Stimulated activated CD4-positive, alpha-beta T cell treated with anti-CD3 and anti-CD28 coated beads, Interleukin-1b, Interleukin-23, amount 100 ng/mL, for 48 hours (primary cell): ENCODE data around the gene ZNF69.
"Not testable (repeated sequence)": the region's sequence is repeated elsewhere in the genome, so short reads cannot be mapped to it uniquely, and the experiment has no call there.

ENCODE experiments used
- DNase-seq: peaks from one replicate; pipeline ENCODE4 v3.0.0-alpha.2; 2020

ZNF69 gene

DNA sequence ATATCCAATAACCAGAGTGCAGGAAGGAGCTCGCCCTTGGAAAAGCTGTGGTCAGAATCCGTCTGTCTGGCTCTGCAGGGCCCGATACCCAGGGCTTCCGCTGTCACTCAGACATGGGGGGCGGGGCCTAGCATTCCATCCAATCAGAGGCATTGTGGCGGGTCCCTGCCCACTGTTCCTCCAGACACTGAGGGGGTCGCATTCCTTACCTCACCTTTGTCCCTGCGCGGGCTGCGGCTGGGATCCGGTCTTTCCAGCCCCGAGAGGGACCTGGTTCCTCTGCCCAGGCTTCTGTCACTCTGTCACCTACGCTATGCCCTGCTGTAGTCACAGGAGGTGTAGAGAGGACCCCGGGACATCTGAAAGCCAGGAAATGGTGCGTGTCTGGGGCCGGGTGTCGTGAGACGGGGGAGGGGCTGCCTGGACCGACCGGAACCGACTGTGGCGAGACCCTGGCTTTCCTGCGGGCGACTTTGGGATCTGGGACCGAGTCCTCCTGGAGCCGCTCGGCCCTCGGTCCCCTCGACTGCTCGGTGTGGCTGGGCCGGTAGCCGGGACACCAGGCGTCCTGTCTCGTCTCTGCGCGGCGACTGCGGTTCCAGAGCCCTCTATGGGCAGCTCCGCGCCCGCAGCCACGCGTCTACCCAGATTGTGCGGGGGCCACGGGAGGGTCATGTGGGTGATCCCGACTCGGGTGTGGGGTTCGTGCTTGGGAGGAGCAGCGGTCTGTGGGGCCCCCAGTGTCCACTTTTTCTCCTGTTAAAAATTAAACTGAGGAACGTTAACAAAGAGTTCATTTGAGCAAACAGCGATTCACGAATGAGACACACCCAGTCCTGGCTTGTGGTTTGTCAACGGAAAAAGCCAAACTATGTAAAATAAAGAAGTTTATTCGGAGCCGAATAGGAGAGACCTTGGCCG, at the start of gene ZNF69:
Gene ZNF69, plus strand, starts transcription at position 172 of the 921 bp plus-strand sequence. Its CDS starts 142 bp downstream, at position 314.
- DNase-seq = peak; percentile 51

DNA sequence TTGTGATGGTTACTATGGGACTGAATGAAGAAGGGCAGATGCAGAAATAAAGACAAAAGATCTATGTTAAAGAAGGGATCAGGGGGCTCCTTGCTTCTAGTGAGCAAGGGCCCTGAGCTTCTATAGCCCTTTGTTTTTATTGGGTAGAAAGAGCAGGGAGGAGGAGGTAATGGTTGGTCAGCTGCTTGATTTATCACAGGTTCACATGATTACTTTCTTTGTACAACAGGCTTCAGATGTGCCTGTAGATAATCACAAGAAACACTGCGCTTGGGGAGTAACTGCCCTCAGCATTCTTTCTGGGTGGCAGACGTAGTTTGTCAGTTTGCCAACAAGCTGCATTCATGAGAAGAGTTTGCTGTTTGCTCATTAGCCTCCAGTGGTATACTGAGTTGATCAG, 43.9 kb upstream of the ZNF69 start:
- no peak for DNase-seq

DNA sequence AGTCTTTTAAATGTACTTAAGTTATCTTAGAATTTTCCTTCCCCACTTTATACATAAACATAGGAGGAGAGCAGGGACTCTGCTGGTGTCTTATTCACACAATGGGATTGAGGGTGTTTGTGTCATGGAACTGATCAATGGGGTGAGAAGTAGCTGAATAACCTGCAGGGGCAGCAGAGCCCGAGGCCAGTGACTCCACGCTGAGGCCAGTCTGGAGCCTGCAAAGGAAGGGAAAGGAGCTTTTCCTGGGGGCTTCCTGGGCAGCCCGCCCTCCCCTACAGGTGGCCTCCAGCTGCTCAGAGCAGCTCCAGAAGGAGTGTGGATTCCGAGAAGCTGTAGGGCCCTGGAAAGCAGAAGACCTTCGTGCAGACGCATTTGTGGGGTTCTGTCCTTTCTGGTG, 40.0 kb upstream of the ZNF69 start:
- not testable (repeated sequence) for DNase-seq

DNA sequence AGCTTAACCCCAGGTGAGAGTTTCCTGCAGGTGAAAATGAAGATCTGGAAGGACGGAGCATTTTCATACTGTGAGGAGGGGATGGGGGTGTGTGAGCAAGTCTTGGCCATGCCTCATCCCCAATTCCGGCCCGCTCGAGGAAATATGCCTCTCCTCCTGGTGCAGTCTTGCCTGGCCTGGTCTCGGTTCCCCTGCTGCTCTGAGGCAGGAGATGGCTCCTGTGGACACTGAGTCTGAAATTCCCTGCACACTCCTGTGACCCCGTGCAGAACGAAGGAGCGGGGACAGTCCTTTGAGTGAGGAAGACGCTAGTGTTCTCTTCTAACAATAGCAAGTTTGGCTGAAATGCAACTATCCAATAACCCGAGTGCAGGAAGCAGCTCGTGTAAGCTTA, 39.4 kb upstream of the ZNF69 start:
- no peak for DNase-seq

DNA sequence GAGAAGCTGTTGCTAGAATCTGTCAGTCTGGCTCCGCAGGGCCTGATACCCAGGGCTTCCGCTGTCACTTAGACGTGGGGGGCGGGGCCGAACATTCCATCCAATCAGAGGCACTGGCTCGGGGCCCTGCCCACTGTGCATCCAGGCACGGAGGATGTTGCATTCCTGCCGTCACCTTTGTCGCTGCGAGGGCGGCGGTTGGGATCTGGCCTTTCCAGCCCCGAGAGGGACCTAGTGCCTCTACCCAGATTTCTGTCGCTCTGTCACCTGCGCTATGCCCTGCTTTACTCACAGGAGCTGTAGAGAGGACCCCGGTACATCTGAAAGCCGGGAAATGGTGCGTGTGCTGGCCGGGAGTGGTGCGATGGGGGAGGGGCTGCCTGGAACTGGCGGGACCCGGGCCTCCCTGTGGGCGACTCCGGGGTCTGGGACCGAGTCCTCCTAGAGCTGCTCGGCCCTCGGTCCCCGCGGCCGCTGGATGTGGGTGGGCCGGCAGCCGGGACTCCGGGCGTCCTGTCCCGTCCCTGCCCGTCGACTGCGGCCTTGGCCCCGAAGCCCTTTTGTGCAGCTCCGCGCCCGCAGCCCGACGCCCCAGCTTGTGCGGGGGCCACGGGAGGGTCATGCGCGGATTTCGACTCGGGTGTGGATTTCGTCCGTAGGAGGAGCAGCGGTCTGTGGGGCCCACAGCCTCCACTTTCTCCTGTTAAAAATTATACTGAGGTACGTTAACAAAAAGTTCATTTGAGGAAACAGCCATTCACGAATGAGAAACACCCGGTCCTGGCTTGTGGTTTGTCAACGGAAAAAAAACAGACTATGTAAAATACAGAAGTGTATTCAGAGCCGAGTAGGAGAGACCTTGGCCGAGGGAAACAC, 38.8 kb upstream of the ZNF69 start, which contains the start of gene ZNF439:
Gene ZNF439, plus strand, starts transcription at position 133 of the 876 bp plus-strand sequence. Its CDS starts 142 bp downstream, at position 275.
- DNase-seq = peak; percentile 90

DNA sequence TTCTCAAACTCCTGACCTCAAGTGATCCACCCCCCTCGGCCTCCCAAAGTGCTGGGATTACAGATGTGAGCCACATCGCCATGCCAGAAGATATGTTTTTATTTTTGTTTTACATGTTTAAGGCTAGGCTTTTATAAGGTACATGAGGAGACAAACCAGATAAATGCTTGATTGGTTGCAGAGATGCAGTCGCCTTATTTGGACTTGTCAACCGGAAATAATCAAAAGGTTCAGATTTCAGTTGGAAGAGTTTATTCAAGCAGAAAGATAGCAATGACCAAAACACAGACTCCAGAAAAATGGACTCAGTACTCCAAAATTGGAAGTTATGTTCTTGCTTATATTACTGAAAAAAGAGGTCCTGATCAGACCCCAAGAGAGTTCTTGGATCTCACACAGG, 37.3 kb upstream of the ZNF69 start:
- DNase-seq = not testable (repeated sequence)

DNA sequence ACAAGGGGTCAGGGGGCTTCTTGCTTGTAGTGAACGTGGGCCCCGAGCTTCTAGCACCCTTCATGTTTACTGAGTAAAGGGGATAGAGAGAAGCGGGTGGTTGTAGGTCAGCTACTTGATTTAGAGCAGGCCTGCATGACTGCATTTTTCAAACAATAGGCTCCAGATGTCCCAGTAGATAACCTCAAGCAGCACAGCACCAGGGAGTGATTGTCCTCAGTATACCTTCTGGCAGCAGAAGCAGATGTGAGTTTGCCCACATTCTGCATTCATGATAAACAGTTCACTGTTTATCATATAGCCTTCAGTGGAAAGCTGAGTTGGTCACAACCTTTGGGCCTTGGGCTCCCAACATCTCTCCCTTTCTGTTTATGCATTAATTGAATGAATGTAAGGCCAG, 34.2 kb upstream of the ZNF69 start:
- DNase-seq = no peak

DNA sequence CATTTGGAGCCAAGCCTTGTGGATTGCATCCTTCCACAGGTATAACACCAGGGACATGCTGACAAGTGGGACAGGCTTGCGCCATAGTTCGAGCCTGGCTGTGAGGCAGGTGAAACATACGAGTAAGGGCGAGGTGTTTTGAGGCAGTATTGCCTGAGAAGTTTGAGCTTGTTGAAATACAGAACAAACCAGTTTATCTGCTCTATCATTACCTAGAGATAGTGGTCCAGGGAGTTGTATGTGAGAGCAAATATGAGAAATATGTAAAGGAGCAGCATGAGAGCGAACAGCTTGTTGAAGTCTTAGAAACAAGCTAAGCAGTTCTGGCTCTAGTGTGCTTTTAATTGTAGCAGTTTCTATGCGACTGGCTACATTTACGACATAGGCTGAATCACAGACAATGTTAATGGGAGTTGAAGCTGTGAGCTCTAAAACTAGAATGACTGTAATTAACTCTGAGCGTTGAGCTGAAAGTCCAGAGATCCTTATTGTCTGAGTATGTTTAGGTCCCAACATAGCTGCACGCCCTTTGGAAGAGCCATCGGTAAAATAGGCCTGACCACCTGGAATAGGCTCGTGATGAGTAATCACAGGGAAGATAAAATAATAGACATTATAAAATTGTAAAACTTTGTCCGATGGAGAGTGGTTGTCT, 30.9 kb upstream of the ZNF69 start:
- no peak for DNase-seq

DNA sequence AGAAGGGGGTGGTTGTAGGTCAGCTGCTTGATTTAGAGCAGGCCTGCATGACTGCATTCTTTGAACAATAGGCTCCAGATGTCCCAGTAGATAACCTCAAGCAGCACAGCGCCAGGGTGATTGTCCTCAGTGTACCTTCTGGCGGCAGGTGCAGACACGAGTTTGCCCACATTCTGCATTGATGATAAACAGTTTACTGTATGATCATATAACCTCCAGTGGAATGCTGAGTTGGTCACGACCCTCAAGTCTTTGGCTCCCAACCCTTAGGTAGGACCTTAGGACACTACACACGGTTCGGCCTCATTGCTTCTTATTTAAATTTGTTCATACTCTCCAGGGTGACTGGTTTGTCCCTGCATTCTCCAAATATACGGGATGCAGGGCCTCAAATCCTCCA, 26.9 kb upstream of the ZNF69 start:
- no peak for DNase-seq

DNA sequence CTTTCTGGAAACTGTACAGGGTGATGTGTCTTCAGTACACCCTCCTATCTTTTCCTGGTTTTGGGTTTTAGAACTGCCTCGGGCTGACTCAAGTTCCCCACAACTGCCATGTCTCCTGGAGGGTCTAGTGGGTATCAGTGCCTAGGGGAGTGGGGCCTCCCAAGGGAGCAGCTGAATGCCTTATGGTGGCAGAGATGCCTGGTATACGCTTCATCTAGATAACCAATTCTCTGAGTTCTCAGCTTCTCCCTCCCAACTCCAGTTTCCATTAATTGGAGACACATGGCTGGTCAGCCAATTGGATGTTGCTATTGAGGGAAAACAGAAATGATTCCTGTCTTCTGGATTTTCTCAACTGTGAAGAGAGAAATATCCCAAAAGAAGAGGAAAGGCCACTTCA, 26.3 kb upstream of the ZNF69 start:
- no peak for DNase-seq

DNA sequence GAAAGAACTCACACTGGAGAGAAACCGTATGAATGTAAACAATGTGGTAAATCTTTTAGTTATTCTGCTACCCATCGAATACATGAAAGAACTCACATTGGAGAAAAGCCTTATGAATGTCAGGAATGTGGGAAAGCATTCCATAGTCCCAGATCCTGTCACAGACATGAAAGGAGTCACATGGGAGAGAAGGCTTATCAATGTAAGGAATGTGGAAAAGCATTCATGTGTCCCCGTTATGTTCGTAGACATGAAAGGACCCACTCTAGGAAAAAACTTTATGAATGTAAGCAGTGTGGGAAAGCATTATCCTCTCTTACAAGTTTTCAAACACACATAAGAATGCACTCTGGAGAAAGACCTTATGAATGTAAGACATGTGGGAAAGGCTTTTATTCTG, 19.8 kb upstream of the ZNF69 start:
- not testable (repeated sequence) for DNase-seq

DNA sequence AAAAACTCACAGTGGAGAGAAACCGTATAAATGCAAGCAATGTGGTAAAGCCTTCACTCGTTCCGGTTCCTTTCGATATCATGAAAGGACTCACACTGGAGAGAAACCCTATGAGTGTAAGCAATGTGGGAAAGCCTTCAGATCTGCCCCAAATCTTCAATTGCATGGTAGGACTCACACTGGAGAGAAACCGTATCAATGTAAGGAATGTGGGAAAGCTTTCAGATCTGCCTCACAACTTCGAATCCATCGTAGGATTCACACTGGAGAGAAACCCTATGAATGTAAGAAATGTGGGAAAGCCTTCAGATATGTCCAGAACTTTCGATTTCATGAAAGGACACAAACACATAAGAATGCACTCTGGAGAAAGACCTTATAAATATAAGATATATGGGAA, 19.4 kb upstream of the ZNF69 start:
- DNase-seq = no peak

DNA sequence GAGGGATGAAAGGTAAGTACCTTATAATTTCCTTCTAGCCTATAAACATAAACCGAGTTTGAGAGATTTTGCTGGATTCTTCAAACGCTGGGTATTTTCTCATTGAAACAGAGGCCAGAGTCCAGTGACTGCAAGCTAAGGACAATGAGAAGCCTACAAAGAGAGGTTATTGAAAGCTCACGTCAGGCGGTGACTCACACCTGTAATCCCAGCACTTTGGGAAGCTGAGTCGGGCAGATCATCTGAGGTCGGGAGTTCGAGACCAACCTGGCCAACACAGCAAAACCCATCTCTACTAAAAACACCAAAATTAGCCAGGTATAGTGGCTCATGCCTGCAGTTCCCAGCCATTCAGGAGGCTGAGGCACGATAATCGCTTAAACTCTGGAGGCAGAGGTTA, 15.0 kb upstream of the ZNF69 start:
- no peak for DNase-seq

DNA sequence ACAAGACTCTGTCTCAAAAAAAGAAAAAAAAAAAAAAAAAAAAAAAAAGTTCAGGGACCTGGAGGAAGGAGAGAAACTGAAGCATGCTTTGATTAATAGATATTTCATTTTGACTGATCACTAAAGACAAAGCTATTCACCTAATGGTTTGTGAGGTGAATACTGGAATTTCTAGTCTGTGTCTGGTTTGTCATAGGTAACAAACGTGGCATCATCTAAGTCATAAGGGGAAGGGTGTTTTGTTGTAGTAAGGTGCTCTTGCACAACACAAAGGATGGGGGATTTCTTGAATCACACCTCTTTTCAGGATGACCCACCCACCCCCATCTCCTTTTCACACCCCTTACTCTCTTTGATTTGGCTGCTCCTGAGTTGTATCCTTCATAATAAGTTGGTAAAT, 13.8 kb upstream of the ZNF69 start:
- no peak for DNase-seq

DNA sequence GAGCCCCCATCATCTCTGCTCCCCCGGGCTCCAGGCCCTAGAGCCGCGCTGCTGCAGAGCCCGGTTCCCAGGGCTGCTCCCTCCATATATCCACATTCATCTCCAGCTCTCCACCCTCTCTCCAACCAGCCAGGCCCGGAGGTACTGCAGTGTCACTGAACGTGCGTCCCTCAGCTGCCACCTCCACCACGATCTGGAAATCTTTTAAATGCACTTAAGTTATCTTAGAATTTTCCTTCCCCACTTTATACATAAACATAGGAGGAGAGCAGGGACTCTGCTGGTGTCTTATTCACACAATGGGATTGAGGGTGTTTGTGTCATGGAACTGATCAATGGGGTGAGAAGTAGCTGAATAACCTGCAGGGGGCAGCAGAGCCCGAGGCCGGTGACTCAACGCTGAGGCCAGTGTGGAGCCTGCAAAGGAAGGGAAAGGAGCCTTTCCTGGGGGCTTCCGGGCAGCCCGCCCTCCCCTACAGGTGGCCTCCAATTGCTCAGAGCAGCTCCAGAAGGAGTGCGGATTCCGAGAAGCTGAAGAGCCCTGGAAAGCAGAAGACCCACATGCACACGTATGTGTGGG, 7.8 kb upstream of the ZNF69 start:
- DNase-seq = peak; percentile 49

DNA sequence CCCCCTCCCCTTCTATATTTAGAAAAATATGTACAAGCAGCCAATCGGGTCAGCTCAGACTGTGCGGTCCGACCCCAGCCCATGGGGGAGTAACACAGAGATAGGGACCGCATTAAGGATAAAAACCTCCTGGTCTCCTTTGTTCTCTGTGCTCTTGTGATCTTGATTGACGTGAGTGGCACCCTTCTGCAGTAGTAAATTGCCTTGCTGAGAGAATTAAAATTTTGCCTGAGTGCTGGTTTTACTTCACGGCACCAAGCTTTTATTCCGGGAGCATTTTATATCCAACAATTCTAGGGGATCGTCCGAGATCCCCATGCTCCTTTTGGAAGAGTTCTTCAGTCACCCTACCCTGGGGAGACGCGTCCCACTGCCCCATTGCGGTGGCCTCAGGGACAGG, 7.0 kb upstream of the ZNF69 start:
- no peak for DNase-seq

DNA sequence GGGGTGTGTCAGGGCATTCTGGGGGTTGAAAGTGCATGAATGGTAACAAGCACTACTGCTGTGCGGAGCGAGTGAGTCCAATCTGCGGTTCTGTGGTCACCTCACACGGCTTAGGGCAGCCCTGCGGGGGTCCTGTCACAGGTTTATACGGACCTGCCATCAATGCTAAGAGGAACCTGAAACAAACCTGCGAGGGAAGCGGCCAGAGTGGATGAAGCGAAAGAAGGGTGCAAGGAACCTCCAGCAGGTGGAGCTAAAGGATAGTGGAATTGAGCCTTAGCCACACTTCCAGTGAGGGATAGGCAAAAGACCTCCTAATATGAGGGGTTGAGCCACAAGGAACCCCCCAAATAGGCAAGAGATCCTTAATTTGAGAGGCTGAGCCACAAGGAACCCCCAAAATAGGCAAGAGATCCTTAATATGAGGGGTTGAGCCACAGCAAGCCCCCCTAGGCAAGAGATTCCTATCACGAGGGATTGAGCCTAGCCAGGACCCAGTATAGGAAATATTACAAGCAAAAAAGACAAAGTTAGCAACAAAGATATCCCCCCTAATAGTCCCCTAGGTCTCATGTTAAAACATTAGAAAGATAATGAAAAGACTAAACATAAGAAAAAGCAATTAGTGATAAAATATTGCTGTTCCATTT, 6.3 kb upstream of the ZNF69 start:
- peak; percentile 54 for DNase-seq

DNA sequence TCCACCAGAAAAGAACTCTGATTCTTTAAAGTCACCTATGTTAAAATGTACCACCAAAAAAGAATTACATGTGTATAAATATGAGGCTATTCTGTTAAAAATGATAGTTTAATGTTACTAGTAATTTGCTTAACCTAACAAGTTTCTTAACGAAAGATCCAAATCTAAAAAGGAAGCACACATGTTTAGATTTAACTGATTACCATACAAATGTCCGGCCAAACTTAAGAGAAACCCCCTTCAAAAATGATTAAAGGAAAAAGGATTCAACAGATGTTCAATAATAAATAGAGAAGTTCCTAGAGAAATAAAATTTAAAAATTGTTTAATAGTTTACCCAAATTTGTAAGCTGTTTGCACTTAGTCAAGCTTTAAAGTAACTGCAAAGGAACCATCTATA, 5.0 kb upstream of the ZNF69 start:
- DNase-seq = no peak

DNA sequence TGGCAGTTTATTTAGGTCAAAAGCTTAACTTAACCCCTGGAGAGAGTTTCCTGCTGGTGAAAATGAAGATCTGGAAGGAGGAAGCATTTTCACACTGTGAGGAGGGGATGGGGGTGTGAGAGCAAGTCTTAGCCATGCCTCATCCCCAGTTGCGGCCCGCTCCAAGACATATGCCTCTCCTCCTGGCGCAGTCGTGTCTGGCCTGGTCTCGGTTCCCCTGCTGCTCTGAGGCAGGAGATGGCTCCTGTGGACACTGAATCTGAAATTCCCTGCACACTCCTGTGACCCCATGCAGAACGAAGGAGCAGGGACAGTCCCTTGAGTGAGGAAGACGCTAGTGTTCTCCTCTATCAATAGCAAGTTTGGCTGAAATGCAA, 360 bp upstream of the ZNF69 start:
- no peak for DNase-seq

DNA sequence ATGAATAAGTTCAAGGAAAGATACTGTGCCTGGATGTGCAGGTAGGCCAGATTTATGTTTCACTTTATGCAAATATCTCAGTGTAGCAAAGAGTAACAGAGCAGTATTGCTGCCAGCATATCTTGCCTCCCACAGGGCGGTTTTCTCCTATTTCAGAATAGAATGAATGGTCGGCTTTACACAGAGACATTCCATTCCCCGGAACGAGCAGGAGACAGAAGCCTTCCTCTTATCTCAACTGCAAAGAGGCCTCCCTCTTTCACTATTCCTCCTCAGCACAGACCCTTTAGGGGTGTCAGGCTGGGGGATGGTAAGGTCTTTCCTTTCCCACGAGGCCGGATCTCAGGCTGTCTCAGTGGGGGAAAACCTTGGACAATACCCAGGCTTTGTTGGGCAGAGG, 2.3 kb downstream of the ZNF69 start:
- DNase-seq = not testable (repeated sequence)

DNA sequence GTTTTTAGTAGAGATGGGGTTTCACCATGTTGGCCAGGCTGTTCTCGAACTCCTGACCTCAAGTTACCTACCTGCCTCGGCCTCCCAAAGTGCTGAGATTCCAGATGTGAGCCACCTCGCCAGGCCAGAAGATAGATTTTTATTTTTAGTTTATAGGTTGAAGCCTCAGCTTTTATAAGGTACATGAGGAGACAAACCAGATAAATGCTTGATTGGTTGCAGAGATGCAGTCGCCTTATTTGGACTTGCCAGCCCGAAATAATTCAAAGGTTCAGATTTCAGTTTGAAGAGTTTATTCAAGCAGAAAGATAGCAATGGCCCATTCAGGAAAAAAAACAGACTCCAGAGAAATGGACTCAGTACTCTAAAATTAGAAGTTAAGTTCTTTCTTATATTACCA, 3.1 kb downstream of the ZNF69 start:
- no peak for DNase-seq

DNA sequence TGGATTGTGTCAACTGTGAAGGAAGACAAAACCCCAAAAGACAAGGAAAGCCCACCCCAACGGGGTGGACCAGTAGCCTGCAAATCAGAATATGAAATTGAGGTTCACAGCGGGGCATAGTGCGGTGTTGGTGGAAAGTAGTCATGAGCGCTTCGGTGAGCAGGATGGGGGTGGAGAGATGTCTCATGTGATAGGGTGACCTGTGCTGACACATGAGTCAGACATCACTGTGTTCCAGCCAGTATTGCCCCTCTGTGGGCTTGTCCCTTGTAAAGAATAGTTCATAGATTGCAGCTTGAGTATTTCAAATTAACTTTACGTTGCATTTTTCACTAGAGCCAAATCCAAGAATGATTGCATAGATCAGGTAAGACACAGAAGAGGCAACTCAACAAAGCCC, 7.3 kb downstream of the ZNF69 start:
- DNase-seq = no peak
